Adipose tissue (tissue), 3 donors: ENCODE results near the gene PSMC6. TPM values are rescaled to one million over a fixed set of nuclear protein-coding genes. Genes with fewer than 3 reads are reported as not detected.
"Not testable (repeated sequence)": the region's sequence is repeated elsewhere in the genome, so short reads cannot be mapped to it uniquely, and the experiment has no call there.

Source experiments
- H3K27ac ChIP-seq: one replicate; pipeline ENCODE4 v1.5.1; 2013; ENCODE audit warnings: low read depth, low read length
- WGBS, 3 donors: extraction: QIAGEN DNeasy Blood & Tissue Kit; methylation state at CpG; one replicate each; pipeline ENCODE4 v1.1.7; 2013; 5-methylcytosine and 5-hydroxymethylcytosine counted together
- polyA plus RNA-seq, 3 donors: library from polyadenylated mRNA; stranded (reverse); fragments of 200-250 nt; gene quantifications; one replicate each; pipeline ENCODE4 v1.2.3, GENCODE V29; 2013
- donor health status: healthy with polysubstance abuse.
- donor health status: Bipolar disorder and iron deficiency.
- donor health status: healthy.

The PSMC6 gene
- polyA plus RNA-seq, 3 donors, result 40.4 to 66.6 (median 53.8) TPM

DNA sequence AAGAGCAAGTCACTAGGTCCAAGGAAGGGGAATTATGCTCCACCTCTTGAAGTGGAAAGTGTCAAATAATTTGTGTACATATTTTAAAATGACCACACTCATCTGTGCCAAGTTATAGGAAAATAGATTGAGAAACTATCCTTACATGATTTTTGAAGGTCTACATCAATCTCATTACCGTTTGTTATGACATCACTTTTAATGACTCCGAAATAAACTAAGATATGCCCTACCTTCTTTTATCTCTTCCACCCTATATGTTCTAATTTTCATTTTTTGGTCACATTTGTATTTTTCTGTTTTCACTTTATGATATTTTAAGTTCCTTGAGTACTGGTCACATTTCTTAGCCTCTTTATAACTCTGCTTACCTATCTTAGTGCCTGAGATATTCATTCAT lies 3.3 kb upstream of the PSMC6 start:
- no peak overlapping the region for H3K27ac ChIP-seq
- 87 to 95% (median 90%) methylated on average over 2 of the region's 2 CpGs for WGBS, 3 donors

DNA sequence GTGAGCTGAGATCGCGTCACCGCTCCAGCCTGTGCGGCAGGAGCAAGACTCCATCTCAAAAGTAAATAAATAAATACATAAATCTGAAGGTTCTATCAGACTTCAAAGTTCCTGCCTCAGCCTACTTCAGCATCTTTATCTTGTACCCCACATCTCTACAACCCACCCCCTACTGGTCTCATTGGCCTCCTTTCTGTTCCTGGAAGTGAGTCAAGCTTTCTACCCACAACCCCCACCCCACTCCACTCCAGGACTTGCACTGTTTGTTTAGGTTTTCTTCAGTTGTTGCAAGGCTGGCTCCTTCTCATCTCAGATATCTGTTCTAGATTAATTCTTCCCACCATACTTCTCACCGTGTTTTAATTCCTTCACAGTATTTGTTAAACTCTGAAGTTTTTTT lies 714 bp upstream of the PSMC6 start:
- WGBS, 3 donors, result 78 to 91% (median 88%) methylated on average over 5 of the region's 5 CpGs
- H3K27ac ChIP-seq, result no peak overlapping the region

DNA sequence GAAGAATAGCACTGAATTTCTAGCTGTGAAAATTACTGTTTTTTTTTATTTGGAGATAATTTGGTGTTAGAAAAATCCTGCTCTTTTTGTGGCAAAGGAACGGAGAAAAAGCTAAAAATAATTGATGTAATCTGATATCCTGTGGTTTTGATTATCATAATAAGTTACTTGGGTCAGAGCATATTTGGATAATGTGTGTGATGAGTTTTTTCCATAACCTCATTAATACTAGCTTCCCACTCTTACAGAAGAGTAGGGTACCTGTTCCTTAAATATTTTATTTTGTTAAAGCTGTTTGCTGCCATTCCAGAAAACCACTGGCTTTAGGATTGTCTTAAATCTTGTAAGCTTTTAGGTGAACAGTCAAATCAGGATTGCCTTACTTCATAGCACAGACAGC lies 4.7 kb downstream of the PSMC6 start:
- WGBS, 3 donors, result 27 to 48% (median 43%) methylated on average over 1 of the region's 1 CpG
- no peak overlapping the region for H3K27ac ChIP-seq

DNA sequence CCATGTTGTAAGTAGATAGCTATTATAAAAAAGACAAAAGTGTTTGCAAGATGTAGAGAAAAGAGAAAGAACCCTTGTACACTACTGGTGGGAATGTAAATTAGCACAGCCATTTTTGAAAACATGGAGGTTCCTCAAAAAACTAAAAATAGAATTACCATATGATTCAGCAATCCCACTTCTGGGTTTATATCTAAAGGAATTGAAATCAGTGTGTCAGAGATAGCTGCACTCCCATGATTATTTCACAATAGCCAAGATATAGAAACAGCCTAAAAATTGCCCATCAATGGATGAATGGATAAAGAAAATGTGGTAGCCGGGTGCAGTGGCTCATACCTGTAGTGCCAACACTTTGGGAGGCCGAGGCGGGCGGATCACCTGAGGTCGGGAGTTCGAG lies 9.2 kb downstream of the PSMC6 start:
- WGBS, 3 donors, result 93 to 97% (median 96%) methylated on average over 6 of the region's 6 CpGs
- no peak overlapping the region for H3K27ac ChIP-seq

DNA sequence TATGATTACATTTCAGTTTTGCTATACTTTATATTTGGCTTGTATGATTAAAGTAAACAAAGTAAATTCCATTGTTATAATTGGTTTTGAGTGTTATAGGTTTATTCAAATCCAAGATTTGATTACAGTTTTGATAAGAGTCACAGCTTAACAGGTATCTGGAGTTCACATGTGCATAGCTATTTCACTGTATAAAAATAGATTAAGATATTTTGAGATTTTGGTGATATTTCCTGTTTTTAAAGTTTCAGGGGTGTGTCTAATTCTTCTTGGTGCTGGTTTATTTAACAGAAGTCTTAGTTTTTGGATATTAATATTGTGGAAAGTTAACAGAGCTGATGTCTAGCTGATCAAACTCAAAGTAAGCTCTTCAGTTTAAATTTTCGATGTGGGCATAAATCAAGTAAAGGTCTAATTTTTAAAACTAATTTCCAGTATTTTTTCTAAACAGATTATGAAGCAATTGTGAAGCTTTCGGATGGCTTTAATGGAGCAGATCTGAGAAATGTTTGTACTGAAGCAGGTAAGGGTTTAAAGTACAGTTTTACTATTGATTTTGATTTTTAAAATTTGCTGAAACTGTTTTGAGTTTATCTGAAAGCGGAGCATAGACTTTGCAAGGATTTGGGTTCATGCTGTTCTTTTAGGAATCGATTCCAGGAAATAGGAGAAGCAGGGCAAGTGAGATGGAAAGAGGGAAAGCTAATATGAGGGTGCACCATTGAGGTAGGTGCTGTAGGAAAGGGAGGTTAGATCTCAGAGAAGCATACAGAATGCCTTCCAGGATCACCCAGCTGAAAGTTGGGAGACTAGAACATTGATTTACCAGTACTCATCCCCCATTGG lies 16.7 kb downstream of the PSMC6 start:
- no peak overlapping the region for H3K27ac ChIP-seq
- WGBS, 3 donors, result 90 to 97% (median 96%) methylated on average over 4 of the region's 4 CpGs

DNA sequence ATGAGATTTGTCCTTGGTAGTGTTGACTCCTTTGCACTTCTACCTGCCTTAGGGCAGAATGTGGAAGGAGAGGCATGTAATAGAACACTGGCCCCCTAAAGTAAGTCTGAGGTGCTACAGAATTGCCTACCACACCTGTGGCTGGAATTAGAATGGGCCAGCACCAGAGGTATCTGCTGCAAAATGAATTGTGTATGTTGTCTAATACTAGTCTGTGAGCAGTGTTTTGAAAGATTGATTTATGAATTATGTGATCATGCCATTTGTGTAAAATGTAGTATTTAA lies 17.3 kb downstream of the PSMC6 start:
- H3K27ac ChIP-seq, result no peak overlapping the region

DNA sequence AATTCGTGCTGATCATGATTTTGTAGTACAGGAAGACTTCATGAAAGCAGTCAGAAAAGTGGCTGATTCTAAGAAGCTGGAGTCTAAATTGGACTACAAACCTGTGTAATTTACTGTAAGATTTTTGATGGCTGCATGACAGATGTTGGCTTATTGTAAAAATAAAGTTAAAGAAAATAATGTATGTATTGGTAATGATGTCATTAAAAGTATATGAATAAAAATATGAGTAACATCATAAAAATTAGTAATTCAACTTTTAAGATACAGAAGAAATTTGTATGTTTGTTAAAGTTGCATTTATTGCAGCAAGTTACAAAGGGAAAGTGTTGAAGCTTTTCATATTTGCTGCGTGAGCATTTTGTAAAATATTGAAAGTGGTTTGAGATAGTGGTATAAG lies 20.5 kb downstream of the PSMC6 start:
- not testable (repeated sequence) for H3K27ac ChIP-seq
- WGBS, 3 donors, result 96 to 97% (median 97%) methylated on average over 2 of the region's 2 CpGs

DNA sequence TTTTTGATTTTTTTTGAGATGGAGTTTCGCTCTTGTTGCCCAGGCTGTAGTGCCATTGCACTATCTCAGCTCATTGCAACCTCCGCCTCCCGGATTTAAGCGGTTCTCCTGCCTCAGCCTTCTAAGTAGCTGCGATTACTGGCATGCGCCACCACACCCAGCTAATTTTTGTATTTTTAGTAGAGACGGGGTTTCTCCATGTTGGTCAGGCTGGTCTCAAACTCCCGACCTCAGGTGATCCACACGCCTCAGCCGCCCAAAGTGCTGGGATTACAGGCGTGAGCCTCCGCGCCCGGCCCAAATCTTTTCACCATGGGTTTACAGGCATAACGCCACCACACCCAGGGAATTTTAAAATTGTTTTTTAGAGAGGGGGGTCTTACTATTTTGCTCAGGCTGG lies 22.0 kb downstream of the PSMC6 start:
- 90 to 95% (median 94%) methylated on average over 15 of the region's 15 CpGs for whole genome bisulfite sequencing, 3 donors
- not testable (repeated sequence) for H3K27ac ChIP-seq

DNA sequence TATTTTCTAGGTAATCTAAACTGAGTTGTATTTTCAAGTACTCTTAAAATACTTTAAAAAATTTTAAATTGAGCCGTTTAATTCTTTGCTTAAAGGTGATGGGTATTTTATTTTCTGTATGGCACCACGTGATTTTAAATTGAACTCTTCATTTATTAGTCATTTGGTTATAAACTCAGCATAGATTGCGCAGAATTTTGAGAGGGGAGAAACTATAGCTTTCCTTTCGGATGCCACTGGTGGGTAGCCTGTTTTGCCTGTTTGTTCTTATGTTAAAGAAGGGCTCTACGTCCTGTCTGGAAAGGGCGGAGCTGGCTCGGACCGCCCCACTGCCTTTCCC lies 22.6 kb downstream of the PSMC6 start:
- 1 to 3% (median 3%) methylated on average over 8 of the region's 8 CpGs for WGBS, 3 donors
- H3K27ac ChIP-seq, result no peak overlapping the region

DNA sequence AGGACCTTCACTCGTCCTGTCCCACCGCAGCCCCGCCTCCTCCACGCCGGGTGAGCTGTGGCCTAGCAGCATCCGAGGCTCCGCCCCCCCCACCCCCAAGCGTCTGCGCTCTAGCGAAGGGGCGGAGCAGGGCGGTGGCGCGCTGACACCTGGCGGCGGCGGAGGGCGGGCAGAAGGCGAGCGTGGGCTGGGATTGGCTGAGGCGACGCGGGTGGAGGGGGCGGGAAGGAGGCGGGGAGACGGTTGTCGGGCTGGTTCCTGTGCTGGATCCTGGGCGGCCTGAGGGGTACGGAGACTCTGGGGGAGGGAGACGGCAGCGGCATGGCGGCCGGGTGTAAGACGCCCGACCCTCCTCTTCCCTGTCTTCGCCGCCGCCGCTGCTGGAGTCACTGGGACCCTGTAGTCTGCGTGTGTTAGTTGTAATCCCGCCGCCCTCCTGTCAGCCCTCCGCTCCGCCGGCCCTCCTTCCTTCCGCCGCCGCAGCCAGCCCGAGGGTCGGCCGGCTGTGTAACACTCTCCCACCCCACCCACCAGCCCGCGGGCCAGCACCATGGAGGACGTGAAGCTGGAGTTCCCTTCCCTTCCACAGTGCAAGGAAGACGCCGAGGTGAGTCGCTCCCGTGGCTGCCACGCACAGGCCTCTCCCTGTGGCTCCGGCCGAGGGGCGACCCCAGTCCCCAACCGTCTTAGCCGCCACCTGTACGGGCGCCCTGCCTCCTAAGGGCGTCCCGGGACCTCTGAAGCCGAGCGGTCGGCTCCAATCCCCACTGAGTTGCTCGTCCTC lies 23.1 kb downstream of the PSMC6 start, which contains the start of gene STYX:
Gene STYX (plus strand): TSS at position 242 of the 784 bp plus-strand sequence. CDS start 309 bp downstream, at position 551.
- H3K27ac ChIP-seq, result no peak within 1 kb of the TSS
- WGBS, 3 donors, result 0 to 1% (median 0%) methylated on average over 54 to 72 of the region's 72 CpGs

DNA sequence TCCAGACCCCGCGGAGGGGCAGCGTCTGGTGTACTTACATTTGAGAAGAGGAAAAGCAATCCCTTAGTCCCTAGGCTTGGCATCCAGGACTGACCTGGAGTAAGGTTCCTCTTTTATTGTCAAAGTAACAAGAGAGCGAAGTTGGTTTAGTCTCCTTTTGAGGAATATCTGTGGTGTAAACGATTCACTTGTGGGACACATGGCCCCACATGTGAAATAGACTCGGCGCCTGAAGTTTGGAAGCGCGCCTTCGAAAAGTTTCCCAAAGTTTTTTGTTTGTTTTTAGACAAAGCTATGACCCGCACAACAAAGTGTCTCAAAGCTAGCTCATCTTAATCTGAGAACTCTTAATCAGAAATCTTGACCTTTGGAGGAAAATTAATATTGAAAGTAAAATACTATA lies 23.7 kb downstream of the PSMC6 start:
- WGBS, 3 donors, result 0 to 3% (median 1%) methylated on average over 11 of the region's 11 CpGs
- H3K27ac ChIP-seq, result no peak overlapping the region

DNA sequence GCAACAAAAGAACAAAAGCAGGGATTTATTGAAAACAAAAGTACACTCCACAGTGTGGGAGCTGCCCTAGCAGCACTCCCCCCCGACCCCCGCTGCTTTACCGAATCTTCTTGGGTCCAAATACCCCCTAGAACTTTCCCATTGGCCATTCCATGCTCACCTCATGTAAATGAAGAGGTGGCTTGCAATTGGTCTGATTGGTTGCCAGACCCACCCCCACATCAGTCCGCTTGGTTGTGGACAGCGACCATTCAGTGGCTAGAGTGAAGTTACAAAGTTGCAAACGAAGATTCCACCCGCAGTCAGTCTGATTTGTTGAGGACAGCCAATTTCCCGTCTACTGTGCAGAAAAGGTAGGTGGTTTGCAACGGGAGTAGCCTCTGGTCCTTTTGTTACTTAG lies 26.8 kb downstream of the PSMC6 start:
- H3K27ac ChIP-seq, result no peak overlapping the region
- WGBS, 3 donors, result 95 to 97% (median 96%) methylated on average over 9 of the region's 9 CpGs

DNA sequence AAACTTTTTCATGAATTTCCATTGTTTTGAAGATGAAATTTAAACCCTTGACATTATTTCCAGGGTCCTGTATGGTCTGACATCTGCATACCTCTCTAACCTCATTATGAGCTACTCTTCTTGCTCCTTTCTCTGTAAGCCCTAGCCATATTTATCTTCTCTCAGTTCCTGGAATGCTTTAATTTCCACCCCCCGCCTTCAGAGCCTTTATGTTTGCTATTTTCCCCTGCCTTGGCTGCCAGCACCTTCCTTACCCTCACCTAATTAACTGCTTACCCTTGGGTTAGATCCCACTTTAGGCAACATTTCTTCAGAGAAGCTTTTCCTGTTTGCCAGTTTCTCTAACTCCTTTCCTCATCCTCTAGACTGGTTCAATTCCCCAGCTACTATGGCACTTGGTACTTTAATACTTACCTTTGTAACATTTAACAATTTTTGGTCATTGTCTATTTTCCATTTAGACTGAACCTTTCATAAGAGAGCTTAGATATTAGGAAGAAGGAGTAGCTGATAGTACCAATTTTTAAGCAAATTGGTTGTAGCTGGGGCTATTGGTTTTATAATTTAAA lies 29.0 kb downstream of the PSMC6 start:
- 30 to 63% (median 57%) methylated on average over 1 of the region's 1 CpG for WGBS, 3 donors
- H3K27ac ChIP-seq, result no peak overlapping the region

DNA sequence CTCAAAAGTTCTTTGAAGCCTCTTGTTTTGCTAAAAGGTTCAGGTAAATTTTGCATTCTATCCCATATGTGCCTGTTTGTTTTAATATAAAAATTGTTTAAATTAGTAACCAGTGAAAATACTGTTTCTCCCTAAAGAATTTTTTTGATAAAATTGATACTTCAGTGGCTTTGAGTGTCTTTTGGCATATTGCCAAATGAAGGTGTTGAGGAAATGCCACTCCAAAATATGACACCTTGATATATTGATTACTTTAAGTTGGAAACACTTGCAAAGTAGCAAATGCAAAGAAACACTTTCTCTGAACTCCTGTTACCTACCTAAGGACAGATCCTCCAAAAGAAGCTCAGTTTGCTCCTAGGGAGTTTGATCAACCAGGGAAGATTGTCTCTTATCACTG lies 31.4 kb downstream of the PSMC6 start:
- H3K27ac ChIP-seq, result no peak overlapping the region

DNA sequence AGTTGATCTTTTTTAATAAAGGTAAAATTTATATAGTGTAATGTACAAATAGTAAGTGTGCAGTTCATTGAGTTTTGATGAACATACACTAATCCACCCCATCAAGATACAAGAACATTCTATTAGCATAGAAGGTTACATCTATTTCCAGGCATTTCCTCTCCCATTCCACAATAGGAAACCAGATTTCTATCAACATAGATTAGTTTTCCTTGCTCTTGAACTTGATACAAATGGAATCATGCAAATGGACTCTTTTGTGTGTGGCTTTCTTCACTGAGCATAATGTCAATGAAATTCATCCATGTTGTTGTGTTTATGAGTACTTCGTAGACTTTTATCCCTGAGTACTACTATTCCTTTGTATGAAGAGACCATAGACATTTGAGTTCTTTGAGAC lies 33.8 kb downstream of the PSMC6 start:
- no peak overlapping the region for H3K27ac ChIP-seq

DNA sequence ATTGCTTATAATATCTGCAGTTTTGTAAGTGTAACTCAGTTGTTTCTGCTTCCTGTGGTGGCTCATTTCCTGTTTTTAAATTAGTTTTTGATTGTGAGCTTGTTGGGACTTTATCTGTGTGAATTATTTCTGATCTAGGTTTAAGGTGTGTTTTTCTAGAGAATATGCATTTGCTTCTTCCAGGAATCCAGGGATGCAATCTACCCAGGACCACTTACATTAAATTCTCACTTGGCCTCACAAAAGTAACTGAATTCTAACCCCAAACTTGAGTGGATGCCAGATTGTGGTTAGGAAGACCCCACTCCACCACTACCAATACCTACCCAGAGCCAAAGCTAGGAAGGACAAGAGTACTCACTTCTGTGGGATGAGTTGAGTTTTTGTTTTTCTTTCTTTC lies 34.9 kb downstream of the PSMC6 start:
- H3K27ac ChIP-seq, result no peak overlapping the region

More for the DNA sequence above, 33.8 kb downstream of the PSMC6 start:
- WGBS, 3 donors, result 80 to 100% (median 95%) methylated on average over 1 of the region's 1 CpG

DNA sequence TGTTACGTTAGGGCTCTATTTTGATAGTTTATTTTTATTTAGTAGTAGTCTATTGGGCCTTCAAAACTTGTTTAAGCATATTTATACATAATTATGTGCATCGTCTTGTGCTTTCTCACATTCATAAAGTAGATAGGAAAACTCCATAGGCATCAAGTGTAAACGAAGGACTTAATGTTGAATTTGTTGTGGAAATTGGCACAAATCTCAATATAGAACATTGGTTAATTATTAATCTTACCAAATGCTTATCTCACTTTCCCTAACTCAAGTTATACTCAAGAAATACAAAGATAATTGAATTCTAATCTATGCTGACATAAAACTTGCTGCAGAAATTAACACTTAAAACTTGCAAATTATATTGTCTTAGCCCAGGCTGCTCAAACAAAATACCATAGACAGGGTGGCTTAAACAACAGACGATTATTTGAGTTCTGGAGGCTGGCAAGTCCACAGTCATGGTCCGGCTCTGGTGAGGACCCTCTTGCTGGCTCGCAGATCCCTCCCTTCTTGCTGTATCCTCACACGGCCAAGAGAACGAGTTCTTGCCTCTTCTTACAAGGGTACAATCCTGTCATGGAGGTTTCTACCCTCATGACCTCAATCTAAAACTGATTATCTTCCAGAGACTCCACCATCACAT lies 41.8 kb downstream of the PSMC6 start:
- WGBS, 3 donors, result 48 to 94% (median 84%) methylated on average over 8 of the region's 8 CpGs
- no peak overlapping the region for H3K27ac ChIP-seq

DNA sequence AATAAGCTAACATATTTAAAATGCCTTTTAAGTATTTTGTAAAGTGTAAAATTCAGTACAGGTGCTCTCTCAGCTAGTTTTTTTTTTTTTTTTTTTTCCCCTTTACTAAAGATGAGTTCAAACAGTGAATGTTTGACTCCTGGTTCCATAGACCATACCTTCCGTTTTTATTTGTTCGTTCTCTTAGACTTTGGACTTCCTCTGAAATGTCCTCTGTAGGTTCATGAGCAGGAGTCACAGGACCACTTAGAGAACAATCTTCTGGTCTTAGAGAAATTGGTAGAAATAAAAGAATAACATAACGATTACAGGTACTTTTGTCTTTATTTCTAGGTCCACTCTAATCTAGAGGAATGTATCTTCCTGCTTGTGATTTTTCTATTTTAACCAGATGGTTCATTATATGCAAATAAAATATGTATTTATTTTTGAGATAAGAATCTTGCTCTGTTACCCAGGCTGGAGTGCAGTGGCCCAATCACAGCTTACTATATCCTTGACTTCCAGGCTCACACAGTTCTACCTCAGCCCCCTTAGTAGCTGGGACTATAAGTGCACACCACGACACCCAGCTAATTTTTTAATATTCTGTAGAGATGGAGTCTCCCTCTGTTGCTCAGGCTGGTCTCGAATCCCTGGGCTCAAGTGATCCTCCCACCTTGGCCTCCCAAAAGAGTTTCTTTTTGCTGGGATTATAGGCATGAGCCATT lies 48.8 kb downstream of the PSMC6 start:
- 70 to 96% (median 87%) methylated on average over 5 of the region's 5 CpGs for WGBS, 3 donors

DNA sequence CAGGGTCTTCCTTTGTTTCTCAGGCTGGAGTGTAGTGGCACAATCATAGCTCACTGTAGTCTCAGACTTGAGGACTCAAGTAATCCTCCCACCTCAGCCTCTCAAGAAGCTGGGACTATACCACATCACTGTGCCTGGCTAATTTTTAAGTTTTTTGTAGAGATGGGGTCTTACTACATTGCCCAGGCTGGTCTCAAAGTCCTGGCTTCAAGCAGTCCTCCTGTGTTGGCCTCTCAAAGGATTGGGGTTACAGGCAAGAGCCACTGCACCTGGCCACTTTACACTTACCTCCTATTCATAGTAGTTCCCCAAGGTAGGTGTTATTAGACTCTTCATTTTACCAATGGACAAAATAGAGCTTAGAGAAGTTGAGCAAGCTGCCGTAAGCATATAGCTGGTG lies 52.1 kb downstream of the PSMC6 start:
- no peak overlapping the region for H3K27ac ChIP-seq
- WGBS, 3 donors, result 90 to 100% (median 96%) methylated on average over 1 of the region's 1 CpG

More for the DNA sequence above, 48.8 kb downstream of the PSMC6 start:
- H3K27ac ChIP-seq, result no peak overlapping the region
